Activated CD8-positive, alpha-beta memory T cell treated with anti-CD3 and anti-CD28 coated beads, Interleukin-2, amount 50 U/mL, for 1 hour (primary cell): ENCODE data around the gene MYCBP.
A peak's percentile ranks its signal among the peaks of the same experiment; 100 is the strongest.
"Not testable (repeated sequence)": the region's sequence is repeated elsewhere in the genome, so short reads cannot be mapped to it uniquely, and the experiment has no call there.

ENCODE experiments used
- DNase-seq: peaks from one replicate; pipeline ENCODE4 v3.0.0-alpha.2; 2020; ENCODE audit errors: extremely low read depth

MYCBP gene

GRCh38 chr1:38873027-38873969, at the start of gene MYCBP:
Gene MYCBP (minus strand): TSS chr1:38873348. CDS start chr1:38873305, 43 bp downstream.
- DNase-seq = peak; percentile 85

- no peak for DNase-seq
Measured at GRCh38 chr1:38919130-38919529, 46.0 kb upstream of the MYCBP start.

- DNase-seq = no peak
Measured at GRCh38 chr1:38918568-38918967, 45.4 kb upstream of the MYCBP start.

- DNase-seq = no peak
Measured at GRCh38 chr1:38917772-38918171, 44.6 kb upstream of the MYCBP start.

- no peak for DNase-seq
Measured at GRCh38 chr1:38917337-38917736, 44.2 kb upstream of the MYCBP start.

GRCh38 chr1:38915352-38915948, 42.3 kb upstream of the MYCBP start:
- DNase-seq = no peak

GRCh38 chr1:38914908-38915307, 41.8 kb upstream of the MYCBP start:
- DNase-seq = not testable (repeated sequence)

- DNase-seq = no peak
Measured at GRCh38 chr1:38908821-38909220, 35.7 kb upstream of the MYCBP start.

GRCh38 chr1:38905985-38906384, 32.8 kb upstream of the MYCBP start:
- DNase-seq = no peak

GRCh38 chr1:38899560-38899959, 26.4 kb upstream of the MYCBP start:
- no peak for DNase-seq

- DNase-seq = no peak
Measured at GRCh38 chr1:38898653-38899230, 25.6 kb upstream of the MYCBP start.

GRCh38 chr1:38896169-38896568, 23.0 kb upstream of the MYCBP start:
- no peak for DNase-seq

GRCh38 chr1:38892976-38893375, 19.8 kb upstream of the MYCBP start:
- no peak for DNase-seq

GRCh38 chr1:38891753-38892152, 18.6 kb upstream of the MYCBP start:
- DNase-seq = no peak

- no peak for DNase-seq
Measured at GRCh38 chr1:38889589-38889988, 16.4 kb upstream of the MYCBP start.

- DNase-seq = no peak
Measured at GRCh38 chr1:38888423-38889333, 15.5 kb upstream of the MYCBP start.

- DNase-seq = no peak
Measured at GRCh38 chr1:38885092-38885491, 11.9 kb upstream of the MYCBP start.

GRCh38 chr1:38881487-38881886, 8.3 kb upstream of the MYCBP start, which contains the start of gene GJA9:
Gene GJA9 (minus strand): TSS chr1:38881587. CDS start chr1:38876098, 5,489 bp downstream.
- no peak for DNase-seq

- DNase-seq = no peak
Measured at GRCh38 chr1:38875811-38876210, 2.7 kb upstream of the MYCBP start.

GRCh38 chr1:38872401-38873026, 634 bp downstream of the MYCBP start:
- DNase-seq = no peak

- DNase-seq = no peak
Measured at GRCh38 chr1:38870996-38871395, 2.2 kb downstream of the MYCBP start.
